GM12801 (cell line): ENCODE data around the gene RPTOR.

ENCODE experiments used
- CTCF ChIP-seq: IDR thresholded peaks from one replicate; pipeline ENCODE4 v1.5.1; 2011; ENCODE audit warnings: control low read depth; ENCODE audit not compliant: insufficient read length; ENCODE audit errors: extremely low read depth

RPTOR gene

DNA sequence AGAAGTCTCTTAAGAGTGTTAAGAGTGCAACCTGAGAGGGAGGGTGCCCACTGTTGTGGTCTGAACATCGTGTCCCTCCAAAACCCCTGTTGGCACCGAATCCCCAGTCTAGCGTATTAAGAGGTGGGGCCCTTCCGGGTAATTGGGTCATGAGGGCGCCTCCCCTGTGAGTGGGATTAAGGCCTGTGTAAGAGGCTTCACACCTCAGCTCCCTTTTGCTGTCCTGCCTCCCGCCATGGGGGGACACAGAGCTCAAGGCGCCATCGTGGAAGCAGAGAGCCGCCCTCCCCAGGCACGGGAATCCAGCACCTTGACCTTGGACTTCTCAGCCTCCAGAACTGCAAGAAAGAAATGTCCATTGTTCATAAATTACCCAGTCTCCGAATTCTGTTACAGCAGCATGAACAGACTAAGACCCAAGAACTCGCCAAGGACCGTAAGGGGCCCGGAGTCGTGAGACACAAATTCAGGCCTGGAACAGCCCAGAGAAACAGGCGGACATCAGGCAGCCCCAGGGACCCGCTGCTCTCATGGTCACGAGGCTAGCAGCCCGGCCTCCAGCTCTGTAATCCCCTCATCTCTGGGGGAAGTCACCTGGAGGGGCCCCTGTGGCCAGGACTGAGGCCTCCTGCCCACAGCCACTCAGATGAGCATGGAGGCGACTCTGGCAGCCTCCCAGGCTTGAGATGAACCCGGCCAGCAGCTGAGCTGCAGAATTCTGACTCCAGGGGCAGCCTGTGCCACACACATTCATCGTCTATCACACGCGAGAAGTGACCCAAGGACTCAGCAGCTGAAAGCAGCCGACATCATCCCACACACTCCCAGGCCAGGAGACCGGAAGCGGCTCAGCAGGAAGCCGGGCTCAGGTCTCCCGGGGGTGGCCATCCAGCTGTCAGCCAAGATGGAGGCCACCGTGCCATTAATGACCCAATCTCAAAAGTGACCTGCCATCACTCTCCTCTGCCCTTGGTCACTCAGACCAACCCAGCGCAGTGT, 434.2 kb downstream of the RPTOR start:
- TF ChIP-seq CTCF: no peak

DNA sequence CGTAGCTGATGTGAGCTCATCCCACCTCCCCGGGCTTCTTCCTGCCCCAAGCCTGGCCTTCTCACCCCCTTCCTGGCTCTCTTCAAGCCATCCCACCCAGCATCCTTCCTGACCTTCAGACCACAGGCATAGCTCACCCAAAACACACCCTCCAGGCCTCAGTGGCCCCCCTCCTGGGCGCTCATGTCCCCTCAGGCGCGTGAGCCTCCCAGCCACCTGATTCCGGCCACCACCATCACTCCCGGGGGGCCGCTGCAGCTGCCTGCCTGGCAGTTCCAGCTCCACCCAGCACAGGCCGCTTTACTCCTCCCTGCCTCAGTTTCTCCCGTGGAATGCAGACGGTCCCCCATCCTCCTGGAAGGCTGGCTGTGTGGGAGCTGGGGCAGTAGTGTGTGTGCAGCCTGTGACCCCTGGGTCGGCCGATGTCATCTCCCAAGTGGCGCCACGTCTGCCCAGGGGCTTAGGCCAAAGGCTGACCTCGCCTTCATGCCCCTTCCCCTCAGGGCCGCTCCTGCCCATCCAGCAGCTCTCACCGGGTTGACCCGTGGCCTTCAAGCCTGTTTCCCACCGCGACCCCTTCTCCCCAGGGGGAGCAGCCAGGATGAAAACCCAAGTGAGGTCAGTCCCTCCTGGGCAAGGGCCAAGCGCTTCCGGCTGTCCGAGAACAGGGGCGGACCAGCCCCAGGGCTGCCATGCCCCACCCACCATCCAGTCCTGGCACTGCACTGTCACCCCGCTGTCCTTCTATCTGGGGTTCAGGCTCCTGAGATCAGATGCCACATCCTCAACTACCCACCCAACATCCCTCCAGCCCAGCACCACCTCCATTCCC, 435.1 kb downstream of the RPTOR start:
- TF ChIP-seq CTCF: no peak

DNA sequence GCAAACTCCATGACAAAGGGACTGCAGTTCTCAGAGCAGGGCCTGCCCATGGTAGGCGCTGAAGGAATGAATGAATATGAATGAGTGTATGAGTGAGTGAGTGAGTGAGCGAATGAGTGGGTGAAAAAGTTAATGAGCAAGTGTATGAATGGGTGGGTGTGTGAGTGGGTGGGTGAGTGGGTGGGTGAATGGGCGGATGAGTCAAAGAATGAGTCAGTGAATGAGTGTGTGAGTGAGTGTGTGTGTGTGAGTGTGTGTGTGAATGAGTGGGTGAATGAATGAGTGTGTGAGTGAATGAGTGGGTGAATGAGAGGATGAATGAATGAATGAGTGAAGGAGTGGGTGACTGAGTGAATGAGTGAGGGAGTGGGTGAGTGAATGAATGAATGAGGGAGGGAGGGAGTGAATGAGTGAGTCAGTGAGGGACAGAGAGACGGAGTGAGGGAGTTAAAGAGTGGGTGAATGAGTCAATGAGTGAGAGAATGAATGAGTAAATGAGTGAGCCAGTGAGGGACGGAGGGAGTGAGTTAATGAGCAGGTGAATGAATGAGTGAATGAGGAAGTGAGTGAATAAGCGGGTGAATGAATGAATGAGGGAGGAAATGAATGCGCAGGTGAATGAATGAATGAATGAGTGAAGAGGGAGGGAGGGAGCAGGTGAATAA, 435.9 kb downstream of the RPTOR start:
- TF ChIP-seq CTCF: no peak

DNA sequence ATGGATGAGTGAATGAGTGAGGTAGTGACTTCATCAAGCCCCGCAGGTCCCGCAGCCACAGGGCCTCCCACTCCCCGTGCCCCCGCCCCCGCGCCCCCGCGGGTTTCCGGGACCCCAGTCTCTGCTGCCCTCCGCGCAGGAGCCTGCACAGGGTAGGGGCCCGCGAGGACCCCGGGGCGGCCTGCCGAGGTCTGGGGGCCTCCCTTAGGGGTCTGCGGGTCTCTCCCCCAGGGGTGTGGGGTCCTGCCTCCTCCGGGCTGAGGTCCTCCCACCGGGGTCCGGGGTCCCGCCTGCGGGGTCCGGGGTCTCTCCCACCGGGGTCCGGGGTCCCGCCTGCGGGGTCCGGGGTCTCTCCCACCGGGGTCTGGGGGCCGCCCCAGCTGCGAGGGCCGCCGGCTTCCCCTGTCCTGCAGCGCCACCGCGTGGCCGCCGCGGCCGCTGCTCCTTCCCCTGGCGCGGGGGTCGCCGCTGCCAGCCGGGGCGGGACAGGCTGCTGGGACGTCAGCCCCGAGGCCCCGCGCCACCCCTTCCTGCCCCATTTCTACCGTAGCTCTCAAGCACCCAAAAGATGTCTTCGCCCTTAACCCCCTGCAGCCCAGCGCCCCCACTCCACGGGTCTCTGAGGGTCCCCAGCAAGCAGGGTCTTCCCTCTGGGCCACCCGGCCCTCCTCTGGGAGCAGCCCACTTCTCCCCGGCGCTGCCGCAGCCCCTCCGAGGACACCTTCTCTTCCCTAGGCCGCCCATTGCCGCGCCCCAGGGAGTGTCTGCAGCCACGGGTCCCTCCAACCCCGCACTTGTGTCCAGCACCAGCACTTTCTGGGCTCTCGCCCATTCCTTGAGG, 436.6 kb downstream of the RPTOR start:
- no peak for TF ChIP-seq CTCF

DNA sequence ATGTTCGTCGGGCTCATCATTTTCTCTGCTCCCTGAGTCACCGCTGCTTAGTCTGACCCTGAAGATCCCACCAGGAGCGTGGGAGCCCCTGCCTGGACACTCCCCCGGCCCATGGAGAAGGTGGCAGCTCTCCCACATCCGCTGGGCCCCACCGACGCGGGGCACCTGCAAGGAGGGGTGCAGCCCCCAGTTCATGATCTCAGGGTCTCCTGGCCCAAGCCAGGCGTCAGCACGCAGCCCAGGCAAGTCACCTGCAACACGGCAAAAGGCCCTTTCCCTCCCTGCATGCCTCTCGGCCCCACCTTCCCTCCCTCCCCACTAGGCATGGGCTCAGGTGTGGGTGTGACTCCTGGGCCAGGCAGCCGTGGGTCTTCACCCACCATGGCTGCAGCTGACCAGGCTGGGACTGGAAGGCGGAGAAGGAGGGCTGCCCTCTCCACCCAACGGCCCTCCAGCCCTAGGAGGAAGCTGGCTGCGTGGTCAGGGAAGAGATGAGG, 437.3 kb downstream of the RPTOR start:
- no peak for TF ChIP-seq CTCF

DNA sequence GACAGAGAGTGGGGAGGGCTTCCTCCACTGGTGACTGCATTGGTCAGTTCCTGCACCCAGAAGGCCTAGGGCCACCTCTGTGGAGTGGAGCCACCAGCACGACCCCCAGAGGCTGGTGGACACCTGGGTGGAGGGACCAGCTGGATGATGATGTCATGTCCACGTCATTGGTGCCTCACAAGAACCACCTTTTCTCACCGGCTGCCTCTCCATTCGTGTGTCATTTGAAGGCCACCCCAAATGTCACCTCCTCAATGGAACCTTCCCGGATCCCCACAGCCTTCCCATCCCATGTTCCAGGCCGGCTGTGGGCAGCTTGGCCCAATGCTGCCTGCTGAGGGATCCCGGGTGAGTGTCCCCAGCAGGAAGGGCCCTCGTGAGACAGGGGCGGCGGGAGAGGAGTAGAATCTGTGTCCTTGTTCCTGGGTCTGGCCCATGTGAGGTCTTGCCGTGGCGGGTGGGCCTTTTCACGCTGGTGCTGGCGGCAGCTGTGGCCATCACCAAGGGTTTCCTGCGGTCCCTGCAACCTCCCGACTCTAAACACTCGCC, 437.9 kb downstream of the RPTOR start:
- no peak for TF ChIP-seq CTCF
